Activated T-helper 1 cell treated with Interleukin-2 at 50 U/mL for 16 hours (primary cell): ENCODE measurements around the gene PABPC1L2A.
"Not testable (repeated sequence)": the region's sequence is repeated elsewhere in the genome, so short reads cannot be mapped to it uniquely, and the experiment has no call there.

ENCODE experiments used
- DNase-seq: peaks from one replicate; pipeline ENCODE4 v3.0.0-alpha.2; 2020; ENCODE audit warnings: low read depth

The PABPC1L2A gene

DNA sequence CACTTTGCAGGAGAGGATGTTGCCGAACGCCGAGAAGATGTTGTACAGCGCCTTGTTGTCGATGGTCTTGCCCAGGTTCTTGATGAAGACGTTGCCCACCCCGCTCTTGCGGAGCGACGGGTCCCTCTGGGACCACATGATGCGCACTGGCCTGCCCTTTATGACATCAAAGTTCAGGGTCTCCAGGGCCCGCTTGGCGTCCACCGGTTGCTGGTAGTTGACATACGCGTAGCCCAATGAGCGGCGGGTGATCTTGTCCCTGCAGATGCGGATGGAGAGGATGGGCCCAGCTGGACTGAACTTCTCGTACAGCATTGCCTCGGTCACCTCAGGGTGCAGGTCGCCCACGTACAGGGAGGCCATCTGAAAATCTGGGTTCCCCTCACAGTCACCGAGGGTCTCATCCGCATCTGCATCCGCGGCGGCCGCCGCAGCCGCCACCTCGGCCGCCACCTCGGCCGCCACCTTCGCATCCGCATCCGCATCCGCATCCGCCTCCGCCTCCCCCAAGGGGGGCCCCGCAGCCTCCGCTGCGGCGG, at the start of gene PABPC1L2A:
TSS of gene PABPC1L2A (minus strand) at position 489 of the 539 bp plus-strand sequence. CDS start at position 363, 126 bp downstream.
- DNase-seq: not testable (repeated sequence)

- DNase-seq: no peak
Observed at GRCh38 chrX:73127700-73128241, 48.5 kb upstream of the PABPC1L2A start.

DNA sequence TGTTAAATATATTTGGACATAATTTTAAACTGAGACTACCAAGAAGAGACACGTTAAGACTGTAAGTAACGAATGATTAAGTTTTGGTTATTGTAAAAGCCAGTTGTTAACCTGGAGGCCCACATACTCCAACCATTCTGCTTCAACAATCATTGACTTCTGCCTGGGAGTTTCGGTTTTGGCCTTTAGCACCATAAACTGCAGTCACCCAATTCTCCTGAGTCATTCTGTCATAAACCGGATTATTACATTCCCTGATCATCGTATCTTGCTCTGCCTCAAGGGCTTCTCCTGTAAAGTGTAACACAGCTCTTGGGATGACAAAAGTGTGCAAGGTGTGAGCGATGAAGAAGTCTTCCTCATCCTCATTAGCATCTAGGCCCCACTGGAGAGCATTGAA, 46.9 kb upstream of the PABPC1L2A start:
- DNase-seq: no peak

DNA sequence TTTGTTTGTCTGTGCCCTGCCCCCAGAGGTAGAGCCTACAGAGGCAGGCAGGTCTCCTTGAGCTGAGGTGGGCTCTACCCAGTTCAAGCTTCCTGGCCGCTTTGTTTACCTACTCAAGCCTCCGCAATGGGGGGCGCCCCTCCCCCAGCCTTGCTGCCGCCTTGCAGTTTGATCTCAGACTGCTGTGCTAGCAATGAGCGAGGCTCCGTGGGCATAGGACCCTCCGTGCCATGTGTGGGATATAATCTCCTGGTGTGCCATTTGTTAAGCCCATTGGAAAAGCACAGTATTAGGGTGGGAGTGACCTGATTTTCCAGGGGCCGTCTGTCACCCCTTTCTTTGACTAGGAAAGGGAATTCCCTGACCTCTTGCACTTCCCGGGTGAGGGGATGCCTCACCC, 20.2 kb upstream of the PABPC1L2A start:
- not testable (repeated sequence) for DNase-seq

- not testable (repeated sequence) for DNase-seq
Observed at GRCh38 chrX:73086766-73087165, 7.5 kb upstream of the PABPC1L2A start.

GRCh38 chrX:73079884-73080283, 572 bp upstream of the PABPC1L2A start:
- not testable (repeated sequence) for DNase-seq

- not testable (repeated sequence) for DNase-seq
Observed at GRCh38 chrX:73078597-73078996, 715 bp downstream of the PABPC1L2A start.

DNA sequence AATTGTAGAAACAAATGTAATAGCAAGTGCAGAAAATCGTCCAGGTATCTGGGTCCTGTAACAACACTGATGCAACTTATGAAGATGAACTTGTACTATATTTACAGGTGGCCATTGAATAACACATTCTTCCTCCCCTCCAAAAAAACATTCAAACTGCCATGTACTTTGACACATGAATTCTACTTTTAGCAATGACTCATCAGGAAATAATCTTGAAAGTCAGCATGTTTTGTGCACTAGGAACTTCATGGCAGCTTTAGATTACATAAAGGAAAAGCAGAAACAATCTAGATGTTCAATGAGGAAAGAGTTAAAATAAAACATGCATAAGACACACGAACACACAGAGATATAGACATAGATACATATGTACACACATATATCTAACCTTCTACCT, 2.5 kb downstream of the PABPC1L2A start:
- no peak for DNase-seq

- no peak for DNase-seq
Observed at GRCh38 chrX:73069365-73070035, 9.8 kb downstream of the PABPC1L2A start.

DNA sequence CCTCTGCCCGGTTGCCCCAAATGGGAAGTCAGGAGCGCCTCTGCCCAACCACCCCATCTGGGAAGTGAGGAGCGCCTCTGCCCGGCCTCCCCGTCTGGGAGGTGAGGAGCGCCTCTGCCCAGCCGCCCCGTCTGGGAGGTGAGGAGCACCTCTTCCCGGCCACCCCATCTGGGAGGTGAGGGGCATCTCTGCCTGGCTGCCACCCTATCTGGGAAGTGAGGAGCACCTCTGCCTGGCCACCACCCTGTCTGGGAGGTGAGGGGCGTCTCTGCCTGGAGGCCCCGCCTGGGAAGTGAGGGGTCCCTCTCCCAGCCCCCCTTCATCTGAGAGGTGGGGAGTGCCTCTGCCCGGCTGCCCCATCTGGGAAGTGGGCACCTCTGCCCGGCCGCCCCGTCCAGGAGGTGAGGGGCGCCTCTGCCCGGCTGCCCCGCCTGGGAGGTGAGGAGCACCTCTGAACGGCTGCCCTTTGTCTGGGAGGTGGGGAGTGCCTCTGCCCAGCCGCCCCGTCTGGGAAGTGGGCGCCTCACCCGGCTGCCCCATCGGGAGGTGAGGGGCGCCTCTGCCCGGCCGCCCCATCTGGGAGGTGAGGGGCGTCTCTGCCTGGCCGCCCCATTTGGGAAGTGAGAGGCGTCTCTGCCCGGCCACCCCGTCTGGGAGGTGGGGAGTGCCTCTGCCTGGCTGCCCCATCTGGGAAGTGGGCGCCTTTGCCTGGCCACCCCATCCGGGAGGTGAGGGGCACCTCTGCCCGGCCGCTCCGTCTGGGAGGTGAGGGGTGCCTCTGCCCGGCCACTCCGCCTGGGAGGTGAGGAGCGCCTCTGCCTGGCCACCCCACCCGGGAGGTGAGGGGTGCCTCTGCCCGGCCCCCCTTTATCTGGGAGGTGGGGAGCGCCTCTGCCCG, 10.6 kb downstream of the PABPC1L2A start:
- DNase-seq: no peak

DNA sequence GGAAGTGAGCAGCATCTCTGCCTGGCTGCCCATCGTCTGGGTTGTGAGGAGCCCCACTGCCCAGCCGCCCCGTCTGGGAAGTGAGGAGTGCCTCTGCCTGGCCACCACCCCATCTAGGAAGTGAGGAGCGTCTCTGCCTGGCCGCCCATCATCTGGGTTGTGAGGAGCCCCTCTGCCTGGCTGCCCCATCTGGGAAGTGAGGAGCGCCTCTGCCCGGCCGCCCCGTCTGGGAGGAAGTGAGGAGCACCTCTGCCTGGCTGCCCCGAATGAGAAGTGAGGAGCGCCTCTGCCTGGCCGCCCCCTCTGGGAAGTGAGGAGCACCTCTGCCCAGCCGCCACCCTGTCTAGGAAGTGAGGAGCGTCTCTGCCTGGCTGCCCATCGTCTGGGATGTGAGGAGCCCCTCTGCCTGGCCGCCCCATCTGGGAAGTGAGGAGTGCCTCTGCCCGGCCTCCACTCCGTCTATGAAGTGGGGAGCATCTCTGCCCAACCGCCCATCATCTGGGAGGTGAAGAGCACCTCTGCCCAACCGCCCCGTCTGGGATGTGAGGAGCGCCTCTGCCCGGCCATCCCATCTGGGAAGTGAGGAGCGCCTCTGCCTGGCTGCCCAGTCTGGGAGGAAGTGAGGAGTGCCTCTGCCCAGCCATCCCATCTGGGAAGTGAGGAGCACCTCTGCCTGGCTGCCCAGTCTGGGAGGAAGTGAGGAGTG, 11.4 kb downstream of the PABPC1L2A start:
- DNase-seq: not testable (repeated sequence)

- no peak for DNase-seq
Observed at GRCh38 chrX:73028876-73029275, 50.4 kb downstream of the PABPC1L2A start.
